B cell (primary cell): ENCODE measurements around the gene GLIPR1L1.

Experiments
- EZH2 ChIP-seq: IDR thresholded peaks from 2 replicates; pipeline ENCODE4 v1.6.1; 2012; ENCODE audit warnings: borderline replicate concordance, low read depth, mild to moderate bottlenecking, moderate library complexity, low read length; ENCODE audit not compliant: insufficient read depth, poor library complexity, severe bottlenecking
- TF ChIP-seq, protein P1 (sequence below): fragments of 200-600 bp; IDR thresholded peaks from one replicate; pipeline ENCODE4 v1.8.0; 2022; ENCODE audit warnings: antibody characterized with exemption, mild to moderate bottlenecking

DNA sequence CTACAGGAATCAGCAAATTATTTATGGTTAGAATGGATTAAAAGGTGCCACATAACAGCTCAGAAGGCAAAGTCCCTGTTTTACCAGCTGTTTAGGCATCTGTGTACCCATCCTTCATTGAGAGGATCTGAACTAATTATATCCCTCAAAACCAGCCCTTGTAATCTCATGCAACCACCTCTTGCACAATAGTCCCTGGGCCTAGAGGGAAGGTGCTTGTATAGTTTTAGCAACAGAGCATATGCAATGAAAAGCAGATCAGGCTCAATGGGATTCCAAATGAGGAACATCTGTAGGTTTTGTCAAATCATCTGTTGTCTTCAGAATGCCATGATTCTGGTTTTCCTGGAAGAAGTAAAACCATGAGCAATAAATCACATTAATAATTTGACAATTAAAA lies 30.4 kb downstream of the GLIPR1L1 start:
- TF ChIP-seq, protein P1, sequence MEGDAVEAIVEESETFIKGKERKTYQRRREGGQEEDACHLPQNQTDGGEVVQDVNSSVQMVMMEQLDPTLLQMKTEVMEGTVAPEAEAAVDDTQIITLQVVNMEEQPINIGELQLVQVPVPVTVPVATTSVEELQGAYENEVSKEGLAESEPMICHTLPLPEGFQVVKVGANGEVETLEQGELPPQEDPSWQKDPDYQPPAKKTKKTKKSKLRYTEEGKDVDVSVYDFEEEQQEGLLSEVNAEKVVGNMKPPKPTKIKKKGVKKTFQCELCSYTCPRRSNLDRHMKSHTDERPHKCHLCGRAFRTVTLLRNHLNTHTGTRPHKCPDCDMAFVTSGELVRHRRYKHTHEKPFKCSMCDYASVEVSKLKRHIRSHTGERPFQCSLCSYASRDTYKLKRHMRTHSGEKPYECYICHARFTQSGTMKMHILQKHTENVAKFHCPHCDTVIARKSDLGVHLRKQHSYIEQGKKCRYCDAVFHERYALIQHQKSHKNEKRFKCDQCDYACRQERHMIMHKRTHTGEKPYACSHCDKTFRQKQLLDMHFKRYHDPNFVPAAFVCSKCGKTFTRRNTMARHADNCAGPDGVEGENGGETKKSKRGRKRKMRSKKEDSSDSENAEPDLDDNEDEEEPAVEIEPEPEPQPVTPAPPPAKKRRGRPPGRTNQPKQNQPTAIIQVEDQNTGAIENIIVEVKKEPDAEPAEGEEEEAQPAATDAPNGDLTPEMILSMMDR = no peak
- no peak for TF ChIP-seq EZH2
